Tibial nerve (tissue), 4 donors: Measurements from ENCODE around the gene CCDC181. TPM values are rescaled to one million over a fixed set of nuclear protein-coding genes. Genes with fewer than 3 reads are reported as not detected.

Source experiments
- DNase-seq, 2 donors: peaks; one replicate each; pipeline ENCODE4 v3.0.0-alpha.2; 2019; ENCODE audit warnings: low spot score in 2 of 2
- H3K27ac ChIP-seq, 4 donors: fragments of 200-600 bp; sonication (generic) in 3 of 4; one replicate each; pipeline ENCODE4 v1.5.1; 2017 to 2019; ENCODE audit warnings: mild to moderate bottlenecking in 1 of 4
- H3K27me3 ChIP-seq, 2 donors: fragments of 200-600 bp; sonication (generic) in 1 of 2; one replicate each; pipeline versions ENCODE4 v1.5.1 to v1.6.0; 2017 to 2019
- H3K36me3 ChIP-seq, 3 donors: fragments of 200-600 bp; sonication (generic); one replicate each; pipeline ENCODE4 v1.5.1; 2018 to 2019
- H3K4me1 ChIP-seq, 4 donors: fragments of 200-600 bp; sonication (generic) in 3 of 4; one replicate each; pipeline ENCODE4 v1.5.1; 2017 to 2019
- H3K4me3 ChIP-seq, 4 donors: fragments of 200-600 bp; sonication (generic) in 3 of 4; one replicate each; pipeline ENCODE4 v1.5.1; 2017 to 2019; ENCODE audit warnings: mild to moderate bottlenecking in 1 of 4, moderate library complexity in 1 of 4
- H3K9me3 ChIP-seq, 4 donors: fragments of 200-600 bp; sonication (generic) in 3 of 4; one replicate each; pipeline ENCODE4 v1.5.1; 2017 to 2019
- EP300 ChIP-seq, 2 donors: sonication (generic); formaldehyde crosslinking; IDR thresholded peaks; one replicate each; pipeline ENCODE4 v1.6.1; 2017; ENCODE audit warnings: antibody characterized with exemption in 2 of 2, mild to moderate bottlenecking in 1 of 2
- POLR2A ChIP-seq, 2 donors: fragments of 450-650 bp; IDR thresholded peaks; one replicate each; pipeline ENCODE4 v1.6.1; 2017; ENCODE audit warnings: antibody characterized with exemption in 2 of 2, mild to moderate bottlenecking in 2 of 2, moderate library complexity in 2 of 2
- WGBS, 2 donors: methylation state at CpG; one replicate each; pipeline ENCODE4 v1.1.5; 2018; 5-methylcytosine and 5-hydroxymethylcytosine counted together
- total RNA-seq, 4 donors: library from RNA; depleted of rRNA; stranded (reverse); fragments of >200 nt; gene quantifications; one replicate each; pipeline ENCODE4 v1.1.0, GENCODE V29; 2016
- TF ChIP-seq, protein P1 (sequence below), 5 experiments: fragments of 200-600 bp in 3 of 5; fragments of 450-650 bp in 2 of 5; sonication (generic) in 3 of 5; IDR thresholded peaks; one replicate each; pipeline ENCODE4 v1.5.1; 2016 to 2019; ENCODE audit warnings: antibody characterized with exemption in 5 of 5, mild to moderate bottlenecking in 3 of 5, moderate library complexity in 2 of 5

CCDC181 gene
- total RNA-seq, 4 donors from 2014 or later = 0.39 to 3.6 (median 1.6) TPM

DNA sequence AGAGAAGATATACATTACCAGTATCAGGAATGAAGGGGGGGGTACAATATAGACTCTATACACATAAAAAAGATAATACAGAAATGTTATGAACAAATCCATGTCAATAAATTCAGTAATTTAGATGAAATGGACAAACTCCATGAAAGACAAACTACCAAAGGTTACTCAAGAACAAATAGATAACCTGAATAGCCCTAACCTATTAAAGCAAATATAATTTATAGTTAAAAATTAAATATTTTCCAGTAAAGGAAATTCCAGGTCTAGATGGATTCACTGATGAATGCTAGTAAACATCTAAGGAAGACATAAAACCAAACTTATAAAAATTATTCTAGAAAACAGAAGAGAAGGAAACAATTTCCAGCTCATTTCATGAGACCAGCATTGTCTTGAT lies 46.1 kb downstream of the CCDC181 start:
- Histone ChIP-seq H3K27ac (no peak overlapping the region), H3K9me3 (no peaks in the 10 kb centered on the region), H3K4me1 (no peaks in the 10 kb centered on the region), H3K27me3 (no peaks in the 10 kb centered on the region), H3K36me3 (peaks cover 0 to 86% (median 0%) of the 10 kb centered on the region in 3 donors), H3K4me3 (no peak overlapping the region)
- DNase-seq = no peak
- no peak for TF ChIP-seq EP300 (IDR thresholded peaks at IDR 0.05)
- TF ChIP-seq, protein P1, sequence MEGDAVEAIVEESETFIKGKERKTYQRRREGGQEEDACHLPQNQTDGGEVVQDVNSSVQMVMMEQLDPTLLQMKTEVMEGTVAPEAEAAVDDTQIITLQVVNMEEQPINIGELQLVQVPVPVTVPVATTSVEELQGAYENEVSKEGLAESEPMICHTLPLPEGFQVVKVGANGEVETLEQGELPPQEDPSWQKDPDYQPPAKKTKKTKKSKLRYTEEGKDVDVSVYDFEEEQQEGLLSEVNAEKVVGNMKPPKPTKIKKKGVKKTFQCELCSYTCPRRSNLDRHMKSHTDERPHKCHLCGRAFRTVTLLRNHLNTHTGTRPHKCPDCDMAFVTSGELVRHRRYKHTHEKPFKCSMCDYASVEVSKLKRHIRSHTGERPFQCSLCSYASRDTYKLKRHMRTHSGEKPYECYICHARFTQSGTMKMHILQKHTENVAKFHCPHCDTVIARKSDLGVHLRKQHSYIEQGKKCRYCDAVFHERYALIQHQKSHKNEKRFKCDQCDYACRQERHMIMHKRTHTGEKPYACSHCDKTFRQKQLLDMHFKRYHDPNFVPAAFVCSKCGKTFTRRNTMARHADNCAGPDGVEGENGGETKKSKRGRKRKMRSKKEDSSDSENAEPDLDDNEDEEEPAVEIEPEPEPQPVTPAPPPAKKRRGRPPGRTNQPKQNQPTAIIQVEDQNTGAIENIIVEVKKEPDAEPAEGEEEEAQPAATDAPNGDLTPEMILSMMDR (IDR thresholded peaks at IDR 0.05) = no peak
- TF ChIP-seq POLR2A (IDR thresholded peaks at IDR 0.05) = no peak

DNA sequence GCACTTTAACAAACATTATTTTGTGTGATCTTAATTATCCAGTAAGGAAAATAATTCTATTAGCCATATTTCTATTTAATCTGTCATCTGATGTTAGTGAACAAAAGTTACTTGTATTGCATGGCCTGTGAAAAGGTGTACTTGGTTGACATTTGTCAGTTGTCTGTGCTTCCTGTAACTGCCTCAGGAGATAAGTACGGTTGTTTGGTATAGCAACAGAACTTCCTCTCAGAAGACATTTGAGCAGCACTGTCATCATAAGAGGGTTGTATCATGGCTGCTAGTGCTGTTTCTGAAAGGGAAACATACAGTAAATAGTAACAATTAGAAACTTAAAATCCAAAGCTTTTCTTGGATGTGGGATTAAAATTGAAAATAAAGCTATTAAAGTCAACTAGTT lies 55.9 kb downstream of the CCDC181 start:
- Histone ChIP-seq H3K4me3 (no peak overlapping the region), H3K27me3 (no peaks in the 10 kb centered on the region), H3K27ac (no peak overlapping the region), H3K4me1 (peaks cover 0 to 47% (median 8%) of the 10 kb centered on the region in 4 donors), H3K9me3 (no peaks in the 10 kb centered on the region), H3K36me3 (peaks cover 0 to 47% (median 4%) of the 10 kb centered on the region in 3 donors)
- WGBS, 2 donors = 73 to 74% methylated on average over 1 of the region's 1 CpG
- TF ChIP-seq POLR2A (IDR thresholded peaks at IDR 0.05) (no peak), EP300 (IDR thresholded peaks at IDR 0.05) (no peak)
- TF ChIP-seq, protein P1 (IDR thresholded peaks at IDR 0.05) = no peak
- DNase-seq = no peak

DNA sequence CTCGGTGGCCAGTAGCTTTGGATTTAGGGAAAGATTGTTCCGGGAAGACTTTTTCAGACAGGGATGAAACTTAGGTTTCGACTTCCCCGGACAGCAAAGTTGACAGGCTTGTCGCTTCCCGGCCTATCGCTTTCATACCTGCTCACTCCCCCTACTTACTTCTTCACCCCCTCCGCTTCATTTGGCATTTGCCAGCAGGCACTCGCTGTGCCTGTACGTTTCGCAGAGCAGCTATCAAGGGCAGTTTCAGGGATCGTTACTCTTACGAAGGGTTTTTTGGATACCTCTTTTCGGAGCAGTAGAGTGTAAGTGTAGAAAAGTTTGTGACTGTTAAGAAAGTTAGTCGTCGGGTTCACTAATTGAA lies 58.9 kb downstream of the CCDC181 start:
- 0 to 1% methylated on average over 16 of the region's 16 CpGs for WGBS, 2 donors
- Histone ChIP-seq H3K27ac (peak overlapping the region; percentile 49 to 91 (median 84)), H3K9me3 (no peaks in the 10 kb centered on the region), H3K4me3 (peak overlapping the region; percentile 47 to 89 (median 72)), H3K27me3 (no peaks in the 10 kb centered on the region), H3K36me3 (peaks cover 0 to 40% (median 4%) of the 10 kb centered on the region in 3 donors), H3K4me1 (peaks cover 0 to 50% (median 8%) of the 10 kb centered on the region in 4 donors)
- TF ChIP-seq EP300 (IDR thresholded peaks at IDR 0.05) = no peak
- no peak for TF ChIP-seq POLR2A (IDR thresholded peaks at IDR 0.05)
- TF ChIP-seq, protein P1 (IDR thresholded peaks at IDR 0.05) = no peak
- DNase-seq = no peak

DNA sequence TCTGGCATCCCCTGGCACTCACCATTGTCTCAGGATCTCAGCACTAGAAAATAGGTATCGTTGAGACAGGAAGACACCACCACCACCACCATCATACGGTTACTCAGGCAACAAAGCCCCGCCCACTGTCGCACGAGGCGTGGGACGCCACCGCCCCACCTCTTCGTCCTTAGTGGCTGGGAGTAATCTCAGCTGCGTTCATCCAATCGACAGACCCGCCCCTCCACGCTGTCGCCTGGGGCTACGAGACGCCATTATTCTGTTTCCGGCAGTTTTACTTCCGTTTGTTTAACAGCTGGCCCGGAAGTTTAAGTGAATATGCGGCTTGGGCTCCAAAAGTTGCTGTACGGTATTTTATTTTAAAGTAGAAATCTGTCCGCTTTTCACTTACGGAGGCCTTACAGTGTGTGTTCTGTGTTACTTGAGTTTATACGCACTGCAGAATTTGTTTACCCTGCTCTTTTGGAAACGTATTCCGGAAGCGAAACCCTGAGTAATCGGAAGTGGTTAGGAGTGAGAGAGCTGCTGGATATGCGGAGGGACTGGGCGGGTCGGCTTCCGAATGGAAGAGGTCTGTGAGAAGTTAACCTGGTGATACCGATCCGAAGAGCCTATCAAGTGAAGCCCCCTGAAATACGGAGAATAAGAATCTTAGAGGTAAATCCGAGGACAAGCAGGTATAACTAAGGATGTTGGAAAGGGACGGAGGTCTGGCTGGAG lies 59.4 kb downstream of the CCDC181 start, which contains the start of the genes BLZF1 and NME7:
Gene BLZF1, plus strand, starts transcription at position 510 of the 720 bp plus-strand sequence. CDS start 1,328 bp downstream, outside the sequence.
Gene NME7, minus strand, starts transcription at position 112 of the 720 bp plus-strand sequence. Its CDS starts 87 bp downstream, at position 25.
- H3K36me3 ChIP-seq = peaks cover 0 to 35% (median 4%) of the 10 kb centered on the region in 3 donors
- WGBS, 2 donors = 0% methylated on average over 34 to 37 of the region's 37 CpGs

More for the DNA sequence above, 59.4 kb downstream of the CCDC181 start, which contains the start of the genes BLZF1 and NME7:
- Histone ChIP-seq H3K27me3 (no peaks in the 10 kb centered on the region), H3K27ac (peak within 1 kb of the TSS; percentile 49 to 91 (median 84)), H3K9me3 (no peaks in the 10 kb centered on the region), H3K4me3 (peak within 1 kb of the TSS; percentile 47 to 89 (median 72)), H3K4me1 (peaks cover 0 to 48% (median 8%) of the 10 kb centered on the region in 4 donors)
- peak; percentile 79 to 90 for TF ChIP-seq EP300 (IDR thresholded peaks at IDR 0.05)
- peak; percentile 34 to 46 for TF ChIP-seq POLR2A (IDR thresholded peaks at IDR 0.05)
- TF ChIP-seq, protein P1 (IDR thresholded peaks at IDR 0.05) = peak in 1 of 5 experiments; percentile 8
- peak; percentile 92 to 96 for DNase-seq
